GM23338 (cell line): ENCODE results near the gene KAZN.

Experiments used
- EZH2 ChIP-seq: fragments of 200-600 bp; sonication (generic); IDR thresholded peaks from one replicate; pipeline ENCODE4 v1.8.0; 2017; ENCODE audit warnings: antibody characterized with exemption, mild to moderate bottlenecking, low read depth; ENCODE audit not compliant: unreplicated experiment
- POLR2AphosphoS5 ChIP-seq: IDR thresholded peaks from 2 replicates; pipeline ENCODE4 v1.6.1; 2016; ENCODE audit warnings: antibody characterized with exemption, low read depth
- TF ChIP-seq, protein P1 (sequence below), 2 experiments: fragments of 200-600 bp in 1 of 2; sonication (generic) in 1 of 2; conservative IDR thresholded peaks; 2 replicates each; pipeline versions ENCODE4 v1.5.1 to v1.6.1; 2016 to 2017; ENCODE audit warnings: antibody characterized with exemption in 2 of 2, low read depth in 2 of 2, mild to moderate bottlenecking in 2 of 2, moderate library complexity in 1 of 2

DNA sequence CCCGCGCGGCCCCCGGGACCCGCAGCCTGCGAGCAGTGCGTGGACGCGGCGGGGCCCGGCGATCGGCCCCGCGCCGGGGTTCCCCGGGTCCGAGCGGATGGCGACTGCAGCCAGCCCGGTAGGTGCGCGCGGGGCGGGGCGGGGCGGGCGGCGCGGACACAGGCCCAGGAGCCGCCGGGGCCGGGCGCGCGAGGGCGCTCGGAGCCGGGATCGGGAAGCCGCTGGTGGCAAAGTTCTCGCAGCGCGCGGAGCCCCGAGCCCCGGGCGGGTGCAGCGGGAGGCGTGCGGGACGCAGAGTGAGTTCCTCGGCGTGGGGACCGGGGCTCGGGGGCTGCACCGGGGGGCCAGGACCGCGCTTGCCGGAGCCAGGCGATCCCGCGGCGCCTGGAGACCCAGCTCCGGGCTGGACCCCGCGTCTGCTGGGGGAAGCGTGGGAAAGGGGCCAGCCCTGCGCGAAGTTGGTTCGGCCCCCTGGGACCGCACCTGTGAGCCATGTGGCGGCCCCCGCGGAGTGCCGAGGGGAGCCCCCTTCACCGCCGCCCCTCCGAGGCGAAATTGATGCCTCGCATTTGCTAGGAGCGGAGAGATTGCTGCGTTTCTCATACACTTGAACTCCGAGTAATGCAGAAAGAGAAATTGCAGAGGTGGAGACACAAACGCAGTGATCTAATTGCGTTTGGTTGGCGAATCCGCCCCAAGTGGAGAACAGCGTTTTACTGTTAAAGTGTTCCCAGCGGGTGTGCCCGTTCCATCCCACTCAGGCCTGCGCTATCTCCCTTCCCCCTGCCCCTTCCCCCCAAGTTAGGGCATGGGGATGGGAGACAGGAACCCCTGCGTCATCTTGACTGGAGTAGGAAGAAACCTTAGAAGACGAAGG is 326.2 kb downstream of the KAZN start:
- TF ChIP-seq, protein P1, sequence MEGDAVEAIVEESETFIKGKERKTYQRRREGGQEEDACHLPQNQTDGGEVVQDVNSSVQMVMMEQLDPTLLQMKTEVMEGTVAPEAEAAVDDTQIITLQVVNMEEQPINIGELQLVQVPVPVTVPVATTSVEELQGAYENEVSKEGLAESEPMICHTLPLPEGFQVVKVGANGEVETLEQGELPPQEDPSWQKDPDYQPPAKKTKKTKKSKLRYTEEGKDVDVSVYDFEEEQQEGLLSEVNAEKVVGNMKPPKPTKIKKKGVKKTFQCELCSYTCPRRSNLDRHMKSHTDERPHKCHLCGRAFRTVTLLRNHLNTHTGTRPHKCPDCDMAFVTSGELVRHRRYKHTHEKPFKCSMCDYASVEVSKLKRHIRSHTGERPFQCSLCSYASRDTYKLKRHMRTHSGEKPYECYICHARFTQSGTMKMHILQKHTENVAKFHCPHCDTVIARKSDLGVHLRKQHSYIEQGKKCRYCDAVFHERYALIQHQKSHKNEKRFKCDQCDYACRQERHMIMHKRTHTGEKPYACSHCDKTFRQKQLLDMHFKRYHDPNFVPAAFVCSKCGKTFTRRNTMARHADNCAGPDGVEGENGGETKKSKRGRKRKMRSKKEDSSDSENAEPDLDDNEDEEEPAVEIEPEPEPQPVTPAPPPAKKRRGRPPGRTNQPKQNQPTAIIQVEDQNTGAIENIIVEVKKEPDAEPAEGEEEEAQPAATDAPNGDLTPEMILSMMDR (conservative IDR thresholded peaks at IDR 0.05; ENCODE audit: low read depth in 2 of 2), result no peak; a peak in 1 of 4 replicates
- TF ChIP-seq POLR2AphosphoS5, result no peak
- TF ChIP-seq EZH2, result no peak
